Body of pancreas (tissue), 4 donors: Measurements from ENCODE around the gene LCN15.

Experiments
- POLR2A ChIP-seq, 3 donors: fragments of 450-650 bp; IDR thresholded peaks; one replicate each; pipeline ENCODE4 v1.6.1; 2016; ENCODE audit warnings: antibody characterized with exemption in 3 of 3, mild to moderate bottlenecking in 2 of 3
- TF ChIP-seq, protein P1 (sequence below), 7 experiments: fragments of 450-650 bp in 4 of 7; fragments of 200-600 bp in 3 of 7; sonication (generic) in 3 of 7; IDR thresholded peaks; one replicate each; pipeline ENCODE4 v1.5.1; 2016 to 2019; ENCODE audit warnings: antibody characterized with exemption in 7 of 7

DNA sequence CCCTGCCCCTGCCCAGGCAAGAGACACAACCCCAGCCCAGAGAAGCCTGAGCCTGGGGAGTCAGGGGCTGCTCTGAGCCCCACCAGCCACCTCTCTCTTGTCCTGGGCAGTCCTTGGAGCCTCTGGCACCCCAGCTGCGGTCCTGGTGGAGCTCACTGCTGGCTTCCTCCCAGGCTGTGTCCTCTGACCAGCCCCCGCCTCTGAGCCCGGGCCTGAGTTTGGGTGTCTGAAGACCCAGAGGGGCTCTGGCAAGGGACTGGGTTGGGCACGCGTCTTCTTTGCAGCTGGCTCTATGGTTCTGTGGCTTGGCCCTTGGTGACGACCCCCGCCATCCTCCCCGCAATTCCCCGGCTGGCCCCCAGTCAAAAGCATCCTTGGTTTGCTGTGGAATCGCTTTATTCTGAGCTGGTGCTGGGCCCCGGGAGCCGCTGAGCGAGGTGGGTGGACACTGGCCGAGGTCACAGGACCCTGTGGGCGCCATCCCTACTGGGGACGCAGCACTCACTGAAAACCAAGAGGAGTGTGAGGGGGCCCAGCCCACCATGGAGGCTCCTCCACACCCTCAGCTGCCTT lies 20.6 kb downstream of the LCN15 start:
- no peak for TF ChIP-seq POLR2A (IDR thresholded peaks at IDR 0.05)
- TF ChIP-seq, protein P1, sequence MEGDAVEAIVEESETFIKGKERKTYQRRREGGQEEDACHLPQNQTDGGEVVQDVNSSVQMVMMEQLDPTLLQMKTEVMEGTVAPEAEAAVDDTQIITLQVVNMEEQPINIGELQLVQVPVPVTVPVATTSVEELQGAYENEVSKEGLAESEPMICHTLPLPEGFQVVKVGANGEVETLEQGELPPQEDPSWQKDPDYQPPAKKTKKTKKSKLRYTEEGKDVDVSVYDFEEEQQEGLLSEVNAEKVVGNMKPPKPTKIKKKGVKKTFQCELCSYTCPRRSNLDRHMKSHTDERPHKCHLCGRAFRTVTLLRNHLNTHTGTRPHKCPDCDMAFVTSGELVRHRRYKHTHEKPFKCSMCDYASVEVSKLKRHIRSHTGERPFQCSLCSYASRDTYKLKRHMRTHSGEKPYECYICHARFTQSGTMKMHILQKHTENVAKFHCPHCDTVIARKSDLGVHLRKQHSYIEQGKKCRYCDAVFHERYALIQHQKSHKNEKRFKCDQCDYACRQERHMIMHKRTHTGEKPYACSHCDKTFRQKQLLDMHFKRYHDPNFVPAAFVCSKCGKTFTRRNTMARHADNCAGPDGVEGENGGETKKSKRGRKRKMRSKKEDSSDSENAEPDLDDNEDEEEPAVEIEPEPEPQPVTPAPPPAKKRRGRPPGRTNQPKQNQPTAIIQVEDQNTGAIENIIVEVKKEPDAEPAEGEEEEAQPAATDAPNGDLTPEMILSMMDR (IDR thresholded peaks at IDR 0.05): no peak
